PFSK-1 (cell line): ENCODE results near the gene XNDC1N.

ENCODE experiments used
- FOXP2 ChIP-seq: optimal IDR thresholded peaks from 2 replicates; pipeline ENCODE3; 2011; ENCODE audit warnings: borderline replicate concordance, control low read depth, inconsistent platforms; ENCODE audit not compliant: insufficient read depth; ENCODE audit errors: extremely low read length, extremely low read depth
- POLR2AphosphoS5 ChIP-seq: IDR thresholded peaks from 2 replicates; pipeline ENCODE4 v1.6.1; 2012; ENCODE audit warnings: low read depth, mild to moderate bottlenecking, control low read depth, low read length, moderate library complexity
- SIN3A ChIP-seq: IDR thresholded peaks from 2 replicates; pipeline ENCODE4 v1.6.1; 2012; ENCODE audit warnings: mild to moderate bottlenecking, low read length, moderate library complexity, borderline replicate concordance; ENCODE audit not compliant: insufficient read depth
- TAF1 ChIP-seq: IDR thresholded peaks from 2 replicates; pipeline ENCODE4 v1.6.1; 2012; ENCODE audit warnings: low read length, control low read depth, borderline replicate concordance; ENCODE audit not compliant: insufficient read depth
- TF ChIP-seq, protein P1 (sequence below), 2 experiments: IDR thresholded peaks; 2 replicates each; pipeline versions ENCODE4 v1.6.1 to v1.8.0; 2011 to 2012; ENCODE audit warnings: low read depth in 2 of 2, low read length in 2 of 2, control low read depth in 1 of 2, inconsistent platforms in 1 of 2, mild to moderate bottlenecking in 1 of 2, moderate library complexity in 1 of 2; ENCODE audit not compliant: insufficient read depth in 1 of 2

XNDC1N gene

DNA sequence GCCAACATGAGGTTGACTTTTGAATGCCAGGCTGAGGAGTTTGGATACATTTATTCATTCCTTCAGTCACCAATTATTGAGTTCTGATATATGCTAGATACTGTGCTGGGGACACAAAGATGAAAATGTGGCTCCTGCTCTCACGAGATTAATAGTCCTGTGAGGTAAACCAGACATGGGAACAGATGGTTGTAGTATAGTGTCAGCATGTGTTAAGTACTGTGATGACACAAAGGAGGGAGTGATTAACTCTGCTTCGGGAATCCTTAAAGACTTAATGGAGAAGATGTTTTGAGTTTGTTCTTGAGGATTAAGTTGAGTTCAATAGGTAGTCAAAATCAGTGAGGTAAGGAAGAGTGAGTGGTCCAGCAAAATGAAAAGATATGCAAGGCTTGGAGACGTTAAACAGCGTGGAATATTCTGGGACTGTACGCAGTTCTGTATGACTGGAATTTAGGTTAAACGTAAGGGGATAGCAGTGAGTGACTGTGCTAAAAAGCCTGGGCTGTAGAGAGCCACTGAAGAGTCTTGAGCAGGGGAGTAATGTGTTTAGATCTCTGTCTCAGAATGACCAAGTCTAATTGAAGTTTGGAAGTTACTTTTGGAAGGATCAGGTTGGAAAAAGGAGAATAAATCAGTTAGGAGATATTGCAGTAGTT is 12.3 kb upstream of the XNDC1N start:
- TF ChIP-seq, protein P1, sequence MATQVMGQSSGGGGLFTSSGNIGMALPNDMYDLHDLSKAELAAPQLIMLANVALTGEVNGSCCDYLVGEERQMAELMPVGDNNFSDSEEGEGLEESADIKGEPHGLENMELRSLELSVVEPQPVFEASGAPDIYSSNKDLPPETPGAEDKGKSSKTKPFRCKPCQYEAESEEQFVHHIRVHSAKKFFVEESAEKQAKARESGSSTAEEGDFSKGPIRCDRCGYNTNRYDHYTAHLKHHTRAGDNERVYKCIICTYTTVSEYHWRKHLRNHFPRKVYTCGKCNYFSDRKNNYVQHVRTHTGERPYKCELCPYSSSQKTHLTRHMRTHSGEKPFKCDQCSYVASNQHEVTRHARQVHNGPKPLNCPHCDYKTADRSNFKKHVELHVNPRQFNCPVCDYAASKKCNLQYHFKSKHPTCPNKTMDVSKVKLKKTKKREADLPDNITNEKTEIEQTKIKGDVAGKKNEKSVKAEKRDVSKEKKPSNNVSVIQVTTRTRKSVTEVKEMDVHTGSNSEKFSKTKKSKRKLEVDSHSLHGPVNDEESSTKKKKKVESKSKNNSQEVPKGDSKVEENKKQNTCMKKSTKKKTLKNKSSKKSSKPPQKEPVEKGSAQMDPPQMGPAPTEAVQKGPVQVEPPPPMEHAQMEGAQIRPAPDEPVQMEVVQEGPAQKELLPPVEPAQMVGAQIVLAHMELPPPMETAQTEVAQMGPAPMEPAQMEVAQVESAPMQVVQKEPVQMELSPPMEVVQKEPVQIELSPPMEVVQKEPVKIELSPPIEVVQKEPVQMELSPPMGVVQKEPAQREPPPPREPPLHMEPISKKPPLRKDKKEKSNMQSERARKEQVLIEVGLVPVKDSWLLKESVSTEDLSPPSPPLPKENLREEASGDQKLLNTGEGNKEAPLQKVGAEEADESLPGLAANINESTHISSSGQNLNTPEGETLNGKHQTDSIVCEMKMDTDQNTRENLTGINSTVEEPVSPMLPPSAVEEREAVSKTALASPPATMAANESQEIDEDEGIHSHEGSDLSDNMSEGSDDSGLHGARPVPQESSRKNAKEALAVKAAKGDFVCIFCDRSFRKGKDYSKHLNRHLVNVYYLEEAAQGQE (IDR thresholded peaks at IDR 0.05; ENCODE audit: insufficient read depth in 1 of 2, low read depth in 2 of 2, low read length in 2 of 2), result no peak
- TF ChIP-seq FOXP2 (no peak), POLR2AphosphoS5 (no peak)

DNA sequence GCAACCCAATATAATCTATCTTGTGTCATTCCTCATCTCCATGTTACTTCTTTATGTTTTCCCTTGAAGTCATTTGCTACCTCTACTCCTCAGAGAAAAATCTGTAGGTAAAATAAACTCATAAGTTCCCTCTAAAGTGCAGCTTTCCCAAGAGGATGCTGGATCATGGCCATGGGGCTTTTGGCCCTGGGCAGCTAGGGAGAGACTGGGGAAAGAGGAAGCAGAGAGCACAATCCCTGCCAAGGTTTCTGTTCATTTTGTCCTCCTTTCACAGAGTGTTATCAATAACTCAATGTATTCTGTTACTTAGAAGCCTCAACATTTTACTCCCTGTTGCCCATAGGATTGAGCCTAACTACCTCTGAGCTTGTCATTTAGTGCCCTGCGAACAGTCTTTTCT is 9.4 kb upstream of the XNDC1N start:
- TF ChIP-seq FOXP2 (no peak), TAF1 (no peak), POLR2AphosphoS5 (no peak), SIN3A (no peak)
- TF ChIP-seq, protein P1 (IDR thresholded peaks at IDR 0.05; ENCODE audit: insufficient read depth in 1 of 2, low read depth in 2 of 2, low read length in 2 of 2), result no peak

DNA sequence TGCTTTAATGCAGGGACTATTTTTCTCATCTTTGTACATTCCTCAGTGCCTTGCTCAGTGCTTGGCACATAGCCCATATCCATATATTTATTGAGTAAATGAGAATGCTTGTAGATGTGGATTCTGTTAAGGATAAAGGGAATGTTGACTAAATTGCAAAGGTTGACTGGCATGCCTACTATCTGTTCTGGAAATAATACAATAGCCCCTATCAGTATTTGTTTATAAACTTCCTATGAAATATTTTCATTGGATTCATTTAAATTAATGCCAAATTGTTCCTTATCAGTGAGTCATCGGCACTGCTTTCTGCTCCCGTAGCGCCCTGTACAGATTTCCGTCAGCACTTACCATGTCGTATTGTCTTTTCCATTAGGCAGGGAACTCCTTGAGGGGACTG is 8.4 kb upstream of the XNDC1N start:
- TF ChIP-seq SIN3A, result no peak
- no peak for TF ChIP-seq FOXP2
- TF ChIP-seq, protein P1 (IDR thresholded peaks at IDR 0.05; ENCODE audit: insufficient read depth in 1 of 2, low read depth in 2 of 2, low read length in 2 of 2), result no peak
- TF ChIP-seq POLR2AphosphoS5, result no peak
- no peak for TF ChIP-seq TAF1

DNA sequence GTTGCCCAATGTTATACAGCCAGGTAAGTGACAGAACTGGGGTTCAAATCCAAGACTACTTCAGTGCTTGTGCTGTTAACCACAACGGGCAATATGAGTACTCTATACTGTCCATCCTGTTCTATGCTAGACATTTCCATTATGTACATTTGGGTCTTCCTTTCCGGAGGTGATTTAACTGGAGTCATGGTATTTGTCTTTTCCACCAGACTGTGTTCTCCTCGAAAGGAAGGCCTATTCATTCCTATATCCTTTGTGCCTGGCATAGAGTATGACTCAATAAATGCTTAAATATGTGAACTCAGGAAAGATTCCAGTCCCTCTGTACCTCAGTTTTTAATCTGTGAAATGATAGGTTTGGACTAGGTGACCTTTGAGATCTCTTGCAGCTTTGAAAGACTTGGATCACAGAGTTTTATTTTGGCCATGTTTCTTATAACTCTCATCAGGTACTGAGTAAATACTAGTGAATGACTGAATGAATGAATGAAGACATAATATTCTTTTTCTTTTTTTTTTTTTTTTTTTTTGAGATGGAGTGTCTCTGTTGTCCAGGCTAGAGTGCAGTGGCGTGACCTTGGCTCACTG is 7.0 kb upstream of the XNDC1N start:
- TF ChIP-seq SIN3A (no peak), TAF1 (no peak), FOXP2 (no peak), POLR2AphosphoS5 (no peak)
- TF ChIP-seq, protein P1 (IDR thresholded peaks at IDR 0.05; ENCODE audit: insufficient read depth in 1 of 2, low read depth in 2 of 2, low read length in 2 of 2), result no peak
